T-helper 17 cell (primary cell): ENCODE measurements around the gene MEAK7. TPM values are rescaled to one million over a fixed set of nuclear protein-coding genes. Genes with fewer than 3 reads are reported as not detected.

Source experiments
- ATAC-seq: fragments of 150-1000 bp; cut with Tn5 transposase; 2 replicates; pipeline ENCODE4 v1.10.0; 2021; ENCODE audit warnings: mild to moderate bottlenecking, moderate library complexity
- DNase-seq, 3 donors: peaks; one replicate each; pipeline versions ENCODE4 v3.0.0 to v3.0.0-alpha.2; 2020 to 2021
- H3K9me3 ChIP-seq: one replicate; pipeline ENCODE4 v1.7.0; 2013; ENCODE audit warnings: low read length, mild to moderate bottlenecking; ENCODE audit not compliant: control insufficient read depth, poor library complexity, severe bottlenecking
- H3K27ac Mint-ChIP-seq: one replicate; pipeline ENCODE4 v1.8.0; 2022; ENCODE audit warnings: mild to moderate bottlenecking, moderate library complexity, mixed read lengths
- H3K27me3 Mint-ChIP-seq: one replicate; pipeline ENCODE4 v1.8.0; 2022; ENCODE audit warnings: mixed read lengths
- H3K36me3 Mint-ChIP-seq: one replicate; pipeline ENCODE4 v1.8.0; 2022; ENCODE audit warnings: low read depth, mixed read lengths
- H3K4me1 Mint-ChIP-seq: one replicate; pipeline ENCODE4 v1.8.0; 2022; ENCODE audit warnings: mild to moderate bottlenecking, mixed read lengths
- H3K4me3 Mint-ChIP-seq: one replicate; pipeline ENCODE4 v1.8.0; 2022; ENCODE audit warnings: mild to moderate bottlenecking, moderate library complexity, mixed read lengths
- total RNA-seq, 4 donors: library from RNA in 2 of 4; stranded (reverse) in 2 of 4; gene quantifications; one replicate each; pipeline ENCODE4 v1.2.3 and lab custom pipeline; 2022 to 2026

Gene MEAK7
- total RNA-seq, 2 donors from 2014 or later = 5.7 to 8.9 TPM

DNA sequence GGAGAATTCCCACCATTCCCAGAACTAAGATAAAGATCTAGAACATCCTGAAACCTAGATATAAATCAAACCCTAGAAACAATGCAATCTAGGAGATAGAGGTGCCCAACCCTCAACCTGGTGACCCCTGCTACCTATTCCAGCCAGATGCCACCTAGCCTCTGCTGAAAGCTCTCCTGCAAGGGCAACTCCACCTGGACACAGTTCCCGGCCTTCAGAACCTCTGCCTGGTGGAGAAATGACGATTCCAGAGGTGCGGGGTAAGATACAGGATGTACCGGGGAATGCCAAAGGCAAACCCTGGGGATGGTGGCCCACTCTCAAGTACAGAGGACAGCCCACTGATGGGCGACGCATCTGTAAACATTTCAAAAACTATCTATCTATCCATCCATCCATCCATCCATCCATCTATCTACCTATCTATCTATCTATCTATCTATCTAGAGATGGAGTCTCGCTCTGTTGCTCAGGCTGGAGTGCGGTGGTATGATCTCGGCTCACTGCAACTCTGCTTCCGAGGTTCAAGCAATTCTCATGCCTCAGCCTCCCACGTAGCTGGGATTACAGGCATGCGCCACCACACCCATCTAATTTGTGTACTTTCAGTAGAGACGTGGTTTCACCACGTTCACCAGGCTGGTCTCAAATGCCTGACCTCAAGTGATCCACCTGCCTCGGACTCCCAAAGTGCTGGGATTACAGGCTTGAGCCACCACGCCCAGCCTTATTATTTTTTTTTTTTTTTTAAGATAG lies 19.0 kb downstream of the MEAK7 start:
- DNase-seq (no peak), ATAC-seq (no peak)
- Mint-ChIP-seq H3K27me3 (no peaks in the 10 kb centered on the region), H3K4me1 (peaks cover 2% of the 10 kb centered on the region), H3K36me3 (peaks cover 4% of the 10 kb centered on the region), H3K4me3 (no peak overlapping the region), H3K27ac (peak overlapping the region; percentile 34)
- no peaks in the 10 kb centered on the region for H3K9me3 ChIP-seq

DNA sequence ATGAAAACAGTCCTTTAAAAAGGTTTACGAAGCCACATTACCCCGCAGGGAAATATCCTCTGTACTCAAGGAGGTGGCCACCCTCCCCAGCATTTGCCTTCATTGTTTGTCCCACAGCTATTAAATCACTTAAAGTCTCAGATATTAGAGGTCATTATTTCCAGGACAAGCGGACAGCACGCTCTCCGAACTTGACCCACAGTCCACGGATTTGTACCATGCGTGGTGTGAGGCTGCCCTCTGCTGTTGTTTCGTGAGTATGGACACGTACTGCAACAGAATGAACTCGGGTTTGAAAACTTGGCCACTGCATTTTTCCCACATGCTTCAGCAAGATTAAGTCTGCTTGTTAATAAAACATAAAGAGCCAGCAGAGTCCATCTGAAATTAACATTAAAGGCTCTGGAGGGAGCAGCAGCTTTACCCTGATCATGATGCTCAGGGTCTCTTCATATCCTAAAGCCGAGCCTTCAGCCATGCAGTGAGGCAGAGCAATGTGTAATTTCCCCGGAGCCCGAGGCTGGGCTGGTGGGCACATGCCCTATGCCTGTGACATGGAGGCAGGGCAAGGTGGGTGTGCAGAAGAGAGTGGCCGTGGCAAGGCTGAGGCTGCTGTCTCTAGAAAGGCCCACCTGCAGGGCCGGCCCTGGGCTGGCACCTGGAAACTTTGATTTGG lies 19.7 kb downstream of the MEAK7 start:
- ATAC-seq (no peak), DNase-seq (no peak)
- peaks cover 4% of the 10 kb centered on the region for H3K36me3 Mint-ChIP-seq
- no peaks in the 10 kb centered on the region for H3K9me3 ChIP-seq
- no peaks in the 10 kb centered on the region for H3K27me3 Mint-ChIP-seq
- no peak overlapping the region for H3K4me3 Mint-ChIP-seq
- peaks cover 2% of the 10 kb centered on the region for H3K4me1 Mint-ChIP-seq
- H3K27ac Mint-ChIP-seq = no peak overlapping the region

DNA sequence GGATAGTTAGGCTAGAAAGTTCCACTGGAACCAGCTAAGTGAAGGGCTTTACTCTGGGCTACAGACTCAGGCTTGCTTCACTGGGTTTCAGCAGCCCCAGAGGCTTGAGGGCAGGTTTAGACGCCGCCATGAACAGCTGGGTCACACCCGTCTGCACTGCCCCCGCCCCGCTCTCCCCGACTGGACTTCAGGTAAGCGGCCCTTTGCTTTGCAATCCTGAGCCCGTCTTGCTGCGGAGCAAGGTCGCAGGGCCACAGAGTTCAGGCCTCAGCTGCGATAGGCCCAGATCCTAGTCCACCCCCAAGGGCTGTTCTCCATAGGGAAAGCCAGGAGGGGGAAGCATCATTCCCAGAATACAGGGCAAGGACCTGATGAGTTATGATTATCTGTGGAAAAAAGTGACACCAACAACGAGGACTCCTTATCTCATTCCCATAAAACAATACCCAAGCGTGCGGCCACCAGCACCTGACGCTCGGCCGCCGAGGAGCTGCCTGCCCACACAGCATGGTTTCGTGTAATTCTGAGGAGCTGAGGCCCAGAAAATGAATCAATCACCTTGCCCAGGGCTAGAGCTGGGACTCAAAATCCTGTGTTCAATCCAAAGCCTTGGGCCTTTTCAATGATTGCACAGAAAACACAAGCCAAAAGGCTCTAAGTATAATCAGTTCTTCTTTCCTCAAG lies 20.4 kb downstream of the MEAK7 start:
- Mint-ChIP-seq H3K4me1 (peaks cover 2% of the 10 kb centered on the region), H3K27ac (no peak overlapping the region), H3K4me3 (no peak overlapping the region), H3K27me3 (no peaks in the 10 kb centered on the region), H3K36me3 (peaks cover 4% of the 10 kb centered on the region)
- H3K9me3 ChIP-seq = no peaks in the 10 kb centered on the region
- DNase-seq = no peak
- no peak for ATAC-seq

DNA sequence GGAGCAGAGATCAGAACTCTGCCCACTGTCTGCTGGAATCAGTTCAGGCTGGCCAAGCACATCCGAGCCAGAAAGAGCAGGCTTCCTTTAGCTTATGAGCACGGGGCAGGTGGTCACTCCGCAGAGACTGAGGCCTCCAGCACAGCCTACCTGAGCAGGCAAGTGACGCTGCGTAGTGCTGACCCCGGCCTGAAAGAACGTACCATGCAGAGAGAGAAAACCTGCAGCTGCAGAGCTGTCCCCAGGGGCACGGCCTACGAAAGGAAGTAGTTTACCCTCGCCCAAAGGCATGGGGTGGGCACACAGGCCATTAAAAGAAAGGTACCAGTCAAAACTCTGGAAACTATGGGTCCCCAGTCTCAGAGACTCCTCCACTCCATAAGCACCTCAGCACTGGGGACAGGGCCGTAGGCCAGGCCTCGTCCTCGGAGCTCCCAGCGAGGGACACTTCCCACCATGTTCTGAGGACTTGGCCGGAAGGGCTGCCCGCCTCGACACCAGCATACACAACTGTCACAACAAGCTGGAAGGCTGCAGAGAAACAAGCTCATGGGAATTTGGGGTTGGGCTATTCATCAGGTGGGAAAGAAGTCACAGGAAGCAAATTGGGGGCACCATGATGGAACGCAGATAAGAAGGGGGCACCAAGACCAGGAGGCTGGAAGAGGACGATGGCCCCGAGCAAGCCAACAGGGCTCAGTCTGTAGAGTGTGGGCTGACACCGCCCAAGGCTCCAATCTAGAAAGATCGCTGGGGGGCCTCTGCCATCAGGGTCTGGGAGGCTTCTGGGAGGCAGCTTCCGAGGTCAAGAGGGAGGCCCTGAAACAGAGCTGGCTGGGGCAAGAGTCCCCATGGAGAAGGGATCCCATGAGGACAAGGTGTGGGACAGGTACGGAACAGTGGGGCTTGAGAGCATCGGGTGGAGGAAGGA lies 21.2 kb downstream of the MEAK7 start:
- H3K4me3 Mint-ChIP-seq = no peak overlapping the region
- no peaks in the 10 kb centered on the region for H3K36me3 Mint-ChIP-seq
- no peak for ATAC-seq
- H3K9me3 ChIP-seq = no peaks in the 10 kb centered on the region
- H3K27ac Mint-ChIP-seq = no peak overlapping the region
- no peaks in the 10 kb centered on the region for H3K4me1 Mint-ChIP-seq
- H3K27me3 Mint-ChIP-seq = no peaks in the 10 kb centered on the region
- DNase-seq = no peak

DNA sequence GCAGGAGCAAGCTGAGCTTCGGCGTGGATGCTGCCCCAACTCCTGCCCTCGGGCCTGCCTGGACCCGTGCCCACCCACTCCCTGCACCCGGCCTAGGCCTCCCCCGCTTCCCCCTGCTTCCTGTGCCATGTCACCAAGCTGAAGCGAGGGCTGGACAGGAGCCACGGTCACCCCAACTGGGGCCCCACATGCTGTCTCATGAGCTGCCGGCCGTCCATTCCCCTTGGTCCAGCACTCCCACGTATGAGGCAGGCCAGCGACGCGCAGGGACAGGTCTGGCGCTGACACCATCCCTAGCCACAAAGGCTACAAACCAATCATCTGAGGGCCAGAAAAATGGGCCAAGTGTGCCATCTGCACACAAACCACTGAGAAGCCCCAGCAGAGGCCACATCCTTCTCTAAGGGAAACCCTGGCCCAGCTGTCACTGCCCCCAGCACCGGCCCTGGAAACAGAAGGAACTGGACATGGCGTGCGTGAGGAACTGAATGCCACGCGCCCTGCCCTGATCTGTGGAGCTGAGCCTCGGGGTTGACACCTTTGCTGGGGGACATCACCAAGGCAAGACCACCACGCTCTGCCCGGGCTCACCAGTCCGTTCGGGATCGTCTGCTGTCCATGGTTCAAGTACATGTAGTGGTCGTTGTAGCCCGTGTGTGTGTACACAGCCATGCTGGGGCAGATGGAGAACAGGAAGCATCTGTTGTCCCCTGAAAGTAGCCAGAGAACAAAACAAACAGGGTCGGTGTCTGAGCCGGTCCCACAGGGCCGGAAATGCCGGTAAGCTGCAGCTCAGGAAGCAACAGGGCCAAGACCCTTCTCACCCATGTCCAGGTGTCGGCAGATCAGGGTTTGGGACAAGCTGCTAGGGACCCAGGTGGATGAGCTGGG lies 22.2 kb downstream of the MEAK7 start:
- DNase-seq (no peak), ATAC-seq (no peak)
- Mint-ChIP-seq H3K27ac (no peak overlapping the region), H3K4me1 (no peaks in the 10 kb centered on the region), H3K4me3 (no peak overlapping the region), H3K36me3 (no peaks in the 10 kb centered on the region), H3K27me3 (no peaks in the 10 kb centered on the region)
- no peaks in the 10 kb centered on the region for H3K9me3 ChIP-seq

DNA sequence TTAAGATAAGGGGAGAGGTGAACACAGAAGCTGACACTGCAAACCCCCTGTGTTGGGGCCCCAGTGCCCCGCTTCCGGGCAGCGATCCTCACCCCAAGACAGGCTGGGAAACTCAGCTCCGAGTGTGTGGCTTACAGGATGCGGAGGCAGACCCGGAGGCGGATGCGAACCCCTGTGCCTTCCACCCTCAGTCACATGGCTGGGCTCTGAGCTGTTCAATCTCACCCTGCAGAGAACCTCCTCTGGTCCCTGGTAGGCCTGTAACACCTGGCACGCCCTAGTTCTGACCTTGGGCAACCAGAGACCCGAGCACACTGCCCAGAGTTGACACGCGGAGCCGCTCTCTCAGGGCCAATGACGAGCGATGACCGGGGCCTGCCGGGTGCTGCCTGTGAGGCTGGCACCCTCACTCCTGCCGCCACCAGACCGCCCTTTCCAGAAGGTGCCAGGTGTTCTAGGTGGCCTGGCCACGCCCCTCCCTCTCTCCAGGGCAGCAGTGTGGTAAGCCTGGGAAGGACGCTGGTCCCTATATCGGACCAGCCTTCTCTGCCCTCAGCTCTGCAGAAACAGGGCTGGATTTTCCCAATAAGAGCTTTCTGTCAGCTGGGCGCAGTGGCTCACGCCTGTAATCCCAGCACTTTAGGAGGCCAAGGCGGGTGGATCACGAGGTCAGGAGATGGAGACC lies 23.3 kb downstream of the MEAK7 start:
- ATAC-seq (no peak), DNase-seq (no peak)
- Mint-ChIP-seq H3K4me3 (no peak overlapping the region), H3K27ac (no peak overlapping the region), H3K27me3 (no peaks in the 10 kb centered on the region), H3K4me1 (peaks cover 2% of the 10 kb centered on the region), H3K36me3 (peaks cover 2% of the 10 kb centered on the region)
- H3K9me3 ChIP-seq = no peaks in the 10 kb centered on the region

DNA sequence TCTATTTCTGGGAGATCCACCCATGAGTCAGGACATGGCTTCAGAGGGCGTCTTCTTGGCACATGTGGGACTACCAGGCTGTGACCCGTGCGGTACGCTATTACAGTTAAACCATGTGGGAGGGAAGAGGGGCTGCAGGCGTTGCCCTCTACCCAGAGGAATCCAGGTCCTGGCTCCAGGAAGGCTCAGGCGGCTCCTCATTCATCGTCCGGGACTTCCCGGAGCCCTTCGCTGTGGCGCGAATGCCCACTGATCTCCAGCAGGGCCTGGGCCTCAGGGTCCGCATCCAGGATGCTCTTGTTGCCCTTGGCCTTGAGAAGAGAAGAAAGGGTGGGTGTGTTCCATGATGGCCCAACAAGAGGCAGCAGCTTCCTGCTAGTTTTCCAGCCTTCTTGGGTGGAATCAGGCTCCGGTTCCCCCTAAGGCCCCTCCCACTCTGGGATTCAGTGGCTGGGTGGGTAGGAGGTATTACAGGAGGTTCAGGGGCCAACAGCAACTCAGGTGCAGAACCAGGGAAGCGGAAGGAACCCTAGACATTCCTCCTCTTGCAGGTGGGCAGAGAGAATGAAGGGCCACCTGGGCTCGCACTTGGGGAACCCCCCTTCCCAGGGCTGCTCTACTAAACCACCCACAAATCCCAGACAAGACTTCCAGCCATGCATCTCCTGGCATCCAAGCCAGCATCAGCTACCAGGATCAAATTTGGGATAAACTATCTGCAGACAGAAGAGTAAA lies 24.6 kb downstream of the MEAK7 start:
- DNase-seq (no peak), ATAC-seq (no peak)
- Mint-ChIP-seq H3K4me1 (peaks cover 8% of the 10 kb centered on the region), H3K4me3 (no peak overlapping the region), H3K27ac (no peak overlapping the region), H3K27me3 (no peaks in the 10 kb centered on the region), H3K36me3 (peaks cover 2% of the 10 kb centered on the region)
- H3K9me3 ChIP-seq = no peaks in the 10 kb centered on the region

DNA sequence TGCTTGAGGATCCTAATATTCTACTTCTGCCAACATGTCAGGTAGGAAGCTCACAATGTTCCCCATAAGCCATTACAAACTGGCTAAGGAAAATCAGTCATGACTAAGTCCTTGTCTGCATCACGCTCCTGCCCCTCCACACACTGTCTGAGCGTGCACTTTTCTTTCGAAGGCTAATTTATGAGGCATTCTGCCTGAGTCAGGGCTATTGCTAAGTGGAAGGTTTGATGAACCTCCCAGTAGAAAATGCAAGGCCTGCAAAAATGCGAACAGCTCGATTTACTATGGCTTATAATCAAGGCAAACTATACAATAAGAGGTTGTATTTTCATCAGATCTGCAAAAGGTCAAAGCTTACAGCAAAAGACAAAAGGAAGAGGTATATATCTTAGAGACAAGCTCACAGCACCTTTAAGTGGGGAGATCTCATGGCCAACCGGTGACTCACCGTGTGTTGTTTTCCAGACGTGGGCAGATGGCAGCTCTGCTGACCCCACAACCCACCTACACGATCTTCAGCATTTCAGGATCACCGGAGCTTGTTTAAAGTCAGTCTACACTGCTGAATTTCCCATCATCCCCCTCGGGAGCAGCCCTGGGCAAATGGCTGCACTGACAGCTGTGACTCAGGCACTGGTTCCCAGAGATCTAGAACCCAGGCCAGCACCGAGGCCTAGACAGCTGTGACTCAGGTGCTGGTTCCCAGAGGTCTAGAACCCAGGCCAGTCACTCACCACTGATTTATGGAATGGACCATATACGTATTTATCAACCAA lies 26.1 kb downstream of the MEAK7 start:
- H3K4me3 Mint-ChIP-seq = no peak overlapping the region
- ATAC-seq (no peak), DNase-seq (no peak)
- no peaks in the 10 kb centered on the region for H3K27me3 Mint-ChIP-seq
- peaks cover 2% of the 10 kb centered on the region for H3K36me3 Mint-ChIP-seq
- no peaks in the 10 kb centered on the region for H3K9me3 ChIP-seq
- H3K4me1 Mint-ChIP-seq = peaks cover 8% of the 10 kb centered on the region
- no peak overlapping the region for H3K27ac Mint-ChIP-seq

DNA sequence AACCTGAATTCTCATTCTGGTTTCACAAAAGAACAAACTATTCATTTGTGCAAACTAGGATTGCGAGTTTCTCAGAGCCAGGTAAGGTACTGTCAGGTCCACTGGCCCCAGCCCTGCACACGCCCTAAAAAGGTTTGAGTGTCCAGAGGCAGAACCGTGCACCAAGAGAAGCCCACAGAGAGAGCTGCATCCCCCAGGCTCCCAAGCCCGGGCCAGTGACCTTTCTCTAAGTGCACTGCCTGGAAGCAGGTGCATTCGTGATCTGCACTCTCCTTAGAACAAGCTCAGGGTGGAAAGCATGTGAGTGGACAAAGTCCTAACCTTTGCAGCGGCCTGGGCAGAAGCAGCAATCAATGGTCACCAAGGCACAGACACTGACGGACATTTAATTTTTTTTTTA lies 26.8 kb downstream of the MEAK7 start:
- ATAC-seq = no peak
- no peak for DNase-seq
- Mint-ChIP-seq H3K4me3 (no peak overlapping the region), H3K27me3 (no peaks in the 10 kb centered on the region), H3K27ac (no peak overlapping the region), H3K36me3 (peaks cover 2% of the 10 kb centered on the region), H3K4me1 (peaks cover 8% of the 10 kb centered on the region)
- no peaks in the 10 kb centered on the region for H3K9me3 ChIP-seq

DNA sequence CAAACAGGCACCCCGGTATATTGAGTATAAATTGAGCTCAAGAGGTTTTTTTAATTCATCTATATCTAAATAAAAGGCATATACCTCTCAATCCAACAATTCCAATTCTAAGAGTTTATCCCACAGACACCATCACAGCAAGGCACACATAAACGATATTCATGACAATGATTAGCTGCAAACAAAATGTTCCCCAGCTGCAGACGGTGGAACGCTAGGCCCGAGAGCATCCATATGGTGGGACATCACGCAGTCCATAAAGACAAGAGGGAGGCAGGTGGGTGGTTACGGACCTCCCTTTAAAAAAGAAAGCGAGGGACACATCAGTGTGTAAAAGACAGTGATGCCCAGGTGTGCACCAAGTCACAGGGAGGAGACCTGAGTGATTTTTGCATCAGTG lies 28.1 kb downstream of the MEAK7 start:
- no peak for DNase-seq
- Mint-ChIP-seq H3K4me3 (no peak overlapping the region), H3K4me1 (peaks cover 8% of the 10 kb centered on the region), H3K27ac (no peak overlapping the region), H3K36me3 (peaks cover 2% of the 10 kb centered on the region), H3K27me3 (no peaks in the 10 kb centered on the region)
- H3K9me3 ChIP-seq = no peaks in the 10 kb centered on the region
- ATAC-seq = no peak
